NCI-H2029 treated with DMSO at 0.1 percent for 48 hours (cell line): ENCODE data around the gene LASP1NB.
"Not testable (repeated sequence)": the region's sequence is repeated elsewhere in the genome, so short reads cannot be mapped to it uniquely, and the experiment has no call there.

ENCODE experiments used
- DNase-seq: peaks from one replicate; lab custom pipeline; 2025; lab: John Stamatoyannopoulos, UW

The LASP1NB gene

GRCh38 chr17:38897176-38897575 lies 28.2 kb upstream of the LASP1NB start:
- DNase-seq, result no peak

DNA sequence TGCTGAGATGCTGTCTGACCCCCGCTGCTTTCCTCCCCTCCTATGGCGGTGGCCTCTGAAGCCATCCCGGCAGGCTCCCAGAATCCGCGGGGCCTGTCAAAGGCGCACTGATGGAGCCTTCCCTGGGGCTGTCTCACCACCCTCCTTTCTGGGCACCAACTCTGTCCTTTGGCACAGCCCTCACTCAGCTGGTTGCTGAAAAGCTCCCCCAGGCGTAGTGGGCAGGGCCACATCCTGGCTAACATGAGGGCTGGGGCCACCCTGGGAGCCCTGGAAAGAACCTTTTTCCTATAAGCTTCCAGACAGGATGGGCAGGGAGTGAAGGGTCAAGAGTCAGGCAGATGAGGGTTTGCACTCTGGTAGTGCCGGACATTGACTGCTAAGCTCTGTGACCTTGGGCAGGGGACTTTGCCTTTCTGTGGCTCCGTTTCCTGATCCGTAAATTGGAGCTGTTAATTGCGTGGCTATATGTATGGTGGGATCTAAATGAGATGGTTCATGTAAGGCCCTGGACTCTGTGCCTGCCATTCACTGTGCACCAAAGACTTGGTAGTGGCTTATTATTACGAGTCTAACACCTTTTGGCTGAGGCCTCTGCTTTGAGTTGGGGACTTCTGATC lies 27.6 kb upstream of the LASP1NB start:
- no peak for DNase-seq

GRCh38 chr17:38898291-38898679 lies 27.1 kb upstream of the LASP1NB start:
- no peak for DNase-seq

GRCh38 chr17:38898812-38899348 lies 26.5 kb upstream of the LASP1NB start:
- DNase-seq, result no peak

DNA sequence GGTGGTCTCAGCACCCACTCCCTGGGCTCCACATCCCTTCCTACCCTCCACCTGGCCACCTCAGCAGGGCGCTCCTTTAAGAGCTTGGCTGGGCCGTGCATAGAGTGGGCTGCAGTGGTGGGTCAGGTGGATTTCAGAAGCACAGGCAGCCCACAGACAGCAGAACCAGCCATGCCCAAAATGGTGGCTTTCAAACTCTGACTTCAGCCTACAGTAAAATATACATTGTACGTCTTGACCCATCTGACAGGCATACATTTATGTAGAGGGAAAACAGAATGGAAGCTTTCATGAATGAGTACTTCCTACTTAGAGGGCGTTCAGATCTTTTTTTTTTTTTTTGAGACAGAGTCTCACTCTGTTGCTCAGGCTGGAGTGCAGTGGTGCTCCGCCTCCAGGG lies 26.0 kb upstream of the LASP1NB start:
- DNase-seq, result no peak

DNA sequence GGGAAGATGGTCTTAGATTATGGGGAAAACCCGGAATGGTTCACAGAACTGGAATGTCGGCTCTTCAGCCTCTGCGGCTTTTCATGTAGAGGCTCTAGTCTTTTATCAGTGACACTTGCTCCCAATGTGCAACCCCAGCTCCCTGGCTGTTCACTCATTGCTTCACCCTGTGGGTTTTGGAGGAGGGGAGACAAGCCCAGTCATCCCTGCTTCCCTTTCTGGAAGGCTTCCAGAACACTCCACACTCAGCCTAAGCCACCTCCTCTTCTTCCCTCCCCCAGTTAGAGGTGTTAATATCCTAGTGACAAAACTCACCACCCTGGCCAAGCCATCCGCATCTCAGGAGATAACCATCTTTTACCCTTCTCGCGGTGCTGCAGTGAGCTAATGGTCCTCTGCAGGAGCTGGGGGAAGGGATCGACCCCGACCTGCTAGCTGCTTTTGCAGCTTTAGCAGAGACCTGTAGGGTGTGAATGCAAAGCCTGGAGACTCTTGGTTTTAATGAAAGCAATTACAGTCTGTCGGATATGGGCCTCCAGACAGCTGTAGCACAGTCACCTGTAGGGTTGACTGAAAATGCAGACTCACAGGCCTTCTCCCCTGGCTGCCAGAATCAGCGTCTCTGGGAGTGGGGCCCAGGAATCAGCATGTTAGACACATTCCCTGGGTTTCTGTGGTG lies 24.3 kb upstream of the LASP1NB start:
- DNase-seq, result no peak

- no peak for DNase-seq
These were observed 22.0 kb upstream of the LASP1NB start for GRCh38 chr17:38903404-38903803.

DNA sequence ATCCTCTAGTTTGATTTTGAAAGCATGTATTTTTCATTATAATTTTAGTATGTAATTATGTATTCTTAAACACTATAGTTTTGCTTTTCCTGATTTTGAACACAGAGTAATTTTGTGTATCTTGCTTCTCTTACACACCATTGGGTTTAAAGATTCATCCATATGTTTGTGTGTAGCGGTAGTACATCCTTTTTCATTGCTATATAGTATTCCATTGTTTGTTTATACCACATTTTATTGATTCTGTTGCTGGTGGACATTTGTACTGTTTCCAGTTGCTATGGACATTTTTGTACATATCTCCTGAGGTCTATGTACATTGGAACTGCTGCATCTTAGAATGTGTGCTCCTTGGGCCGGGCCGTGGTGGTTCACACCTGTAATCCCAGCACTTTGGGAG lies 20.5 kb upstream of the LASP1NB start:
- DNase-seq, result no peak

DNA sequence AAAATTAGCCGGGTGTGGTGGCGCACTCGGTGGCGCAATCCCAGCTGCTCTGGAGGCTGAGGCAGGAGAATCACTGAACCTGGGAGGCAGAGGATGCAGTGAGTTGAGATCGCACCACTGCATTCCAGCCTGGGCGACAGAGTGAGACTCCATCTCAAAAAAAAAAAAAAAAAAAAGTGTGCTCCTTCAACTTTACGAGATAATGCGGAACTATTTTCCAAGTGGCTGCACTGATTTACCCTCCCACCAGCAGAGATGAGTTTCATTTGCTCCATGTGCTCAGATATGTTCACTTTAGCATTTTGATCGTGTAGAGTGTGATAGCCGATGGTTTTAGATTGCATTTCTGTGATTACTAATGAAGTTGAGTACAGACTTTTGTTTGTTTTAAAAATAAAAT lies 20.0 kb upstream of the LASP1NB start:
- DNase-seq, result no peak

DNA sequence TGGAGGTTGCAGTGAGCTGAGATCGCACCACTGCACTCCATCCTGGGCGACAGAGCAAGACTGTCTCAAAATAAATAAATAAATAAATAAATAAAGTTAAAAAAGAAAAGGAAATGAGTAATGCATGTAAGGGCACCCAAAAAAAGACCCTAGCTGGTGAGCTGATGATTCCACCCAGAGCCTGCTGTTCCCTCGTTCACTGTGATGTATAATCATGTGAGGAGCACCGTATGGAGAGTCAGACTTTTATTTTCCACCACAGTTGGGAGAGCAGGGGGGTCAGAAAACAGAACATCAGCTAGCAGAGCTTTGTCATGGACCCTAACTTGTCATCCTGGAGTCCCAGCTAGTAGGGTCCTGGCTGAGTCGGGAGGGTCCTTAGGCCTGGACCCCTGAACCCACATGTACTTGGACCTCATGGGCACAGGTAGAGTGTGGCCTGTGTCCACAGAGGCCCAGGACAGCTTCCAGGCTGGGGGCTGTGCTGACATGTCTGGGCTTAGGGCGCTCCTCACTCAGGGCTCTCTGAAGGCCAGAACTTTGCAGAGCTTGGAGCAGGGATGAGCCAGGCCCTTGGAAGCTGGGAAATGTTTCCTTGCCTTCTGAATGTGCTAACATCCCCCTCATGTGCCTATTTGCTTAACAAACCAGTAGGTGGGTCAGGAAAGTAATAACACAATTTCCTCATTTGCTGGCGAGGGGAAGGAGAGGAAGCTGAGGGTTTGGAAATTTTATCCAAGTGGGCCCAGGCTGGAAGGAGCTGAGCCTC lies 18.8 kb upstream of the LASP1NB start:
- no peak for DNase-seq

DNA sequence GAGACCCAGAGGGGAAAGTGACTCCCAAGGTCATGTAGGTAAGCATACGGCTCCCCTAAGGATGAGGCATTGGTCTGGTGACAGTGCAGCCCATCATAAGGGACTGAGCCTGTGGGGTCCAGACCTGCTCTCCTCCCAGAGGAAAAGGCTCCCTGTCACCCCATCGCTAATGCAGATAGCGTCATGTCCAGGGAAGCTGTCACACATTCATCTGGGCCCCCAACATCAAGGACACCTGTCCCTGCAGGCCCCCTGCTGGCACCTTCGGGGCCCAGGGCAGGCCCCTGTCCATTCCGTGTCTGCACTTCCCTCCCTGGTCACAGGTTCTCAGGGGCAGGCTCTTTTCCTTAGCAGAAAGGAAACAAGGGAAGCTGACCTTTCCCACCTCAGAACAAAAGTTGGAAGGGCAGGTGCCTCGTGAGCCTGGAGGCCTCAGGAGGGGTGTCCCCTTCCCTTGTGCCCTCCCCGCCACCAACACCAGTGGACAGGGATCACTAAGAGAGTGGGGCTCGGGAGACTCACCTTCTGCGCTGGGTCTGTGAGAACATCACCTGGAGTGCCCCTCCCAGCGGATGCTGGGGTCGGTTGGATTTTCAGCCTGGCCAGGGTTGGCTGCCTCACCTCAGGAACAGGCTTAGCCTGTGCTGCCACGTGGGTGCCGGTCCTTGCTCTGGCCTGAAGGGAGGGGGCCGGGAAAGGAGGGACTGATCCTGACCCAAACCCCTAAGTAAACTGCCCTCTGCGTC lies 17.3 kb upstream of the LASP1NB start:
- no peak for DNase-seq

DNA sequence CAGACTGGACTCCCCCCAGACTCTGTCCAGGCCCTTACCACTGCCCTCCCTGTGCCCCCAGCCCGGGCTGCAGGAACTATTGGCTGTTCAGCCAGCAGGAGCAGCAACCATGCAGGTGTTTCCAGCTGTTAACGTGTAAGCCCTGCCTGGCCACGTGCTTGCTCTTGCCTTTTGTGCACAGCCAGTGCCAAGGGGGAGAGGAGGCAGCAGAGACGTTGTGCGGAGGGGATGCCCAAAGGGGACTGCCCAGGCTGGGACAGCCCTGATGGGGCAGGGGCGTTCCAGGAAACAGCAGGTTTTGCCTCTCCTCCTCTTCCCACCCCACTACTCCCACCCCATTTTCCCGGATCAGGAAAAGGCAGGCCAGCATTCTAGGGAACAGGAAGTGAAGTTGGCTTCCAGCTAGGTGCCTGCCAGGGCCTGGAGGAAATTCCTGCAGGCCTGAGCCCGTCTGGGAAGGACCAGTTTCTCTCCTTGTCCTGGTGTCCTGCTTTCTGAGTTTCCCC lies 16.7 kb upstream of the LASP1NB start:
- no peak for DNase-seq

- no peak for DNase-seq
These were observed 15.1 kb upstream of the LASP1NB start for GRCh38 chr17:38910325-38910724.

DNA sequence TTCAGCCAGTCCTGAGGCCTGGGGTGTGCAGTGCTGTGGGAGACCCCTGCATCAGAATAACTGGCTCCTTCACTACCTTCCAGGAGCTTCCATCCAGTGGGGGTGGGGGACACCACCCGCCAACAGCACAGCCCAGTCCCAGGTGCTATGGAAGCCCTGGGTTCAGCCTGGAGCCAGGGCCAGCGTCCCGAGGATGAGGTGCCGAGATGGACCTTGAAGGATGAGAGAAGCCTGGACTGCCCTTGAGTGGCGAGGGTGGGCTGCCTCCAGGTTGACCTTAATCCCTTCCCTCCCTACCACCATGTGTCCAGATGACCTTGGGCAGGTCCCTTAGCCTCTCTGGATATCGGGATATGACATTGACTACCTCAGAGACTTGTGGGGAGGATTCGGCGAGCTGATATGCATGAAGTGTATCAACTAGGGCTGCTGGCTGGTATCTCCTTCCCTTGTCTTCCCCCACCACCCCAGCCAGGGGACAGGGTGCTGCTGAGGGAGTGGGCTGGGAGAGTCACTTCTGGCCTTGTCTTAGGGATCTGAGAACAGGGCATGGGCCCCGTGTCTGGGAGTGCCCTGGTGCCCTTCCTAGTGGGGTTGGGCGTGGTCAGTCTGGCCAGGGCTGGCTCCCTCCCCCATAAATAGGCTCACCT lies 14.2 kb upstream of the LASP1NB start:
- no peak for DNase-seq

GRCh38 chr17:38911731-38912081 lies 13.7 kb upstream of the LASP1NB start:
- not testable (repeated sequence) for DNase-seq

GRCh38 chr17:38912221-38912813 lies 13.1 kb upstream of the LASP1NB start:
- DNase-seq, result no peak

DNA sequence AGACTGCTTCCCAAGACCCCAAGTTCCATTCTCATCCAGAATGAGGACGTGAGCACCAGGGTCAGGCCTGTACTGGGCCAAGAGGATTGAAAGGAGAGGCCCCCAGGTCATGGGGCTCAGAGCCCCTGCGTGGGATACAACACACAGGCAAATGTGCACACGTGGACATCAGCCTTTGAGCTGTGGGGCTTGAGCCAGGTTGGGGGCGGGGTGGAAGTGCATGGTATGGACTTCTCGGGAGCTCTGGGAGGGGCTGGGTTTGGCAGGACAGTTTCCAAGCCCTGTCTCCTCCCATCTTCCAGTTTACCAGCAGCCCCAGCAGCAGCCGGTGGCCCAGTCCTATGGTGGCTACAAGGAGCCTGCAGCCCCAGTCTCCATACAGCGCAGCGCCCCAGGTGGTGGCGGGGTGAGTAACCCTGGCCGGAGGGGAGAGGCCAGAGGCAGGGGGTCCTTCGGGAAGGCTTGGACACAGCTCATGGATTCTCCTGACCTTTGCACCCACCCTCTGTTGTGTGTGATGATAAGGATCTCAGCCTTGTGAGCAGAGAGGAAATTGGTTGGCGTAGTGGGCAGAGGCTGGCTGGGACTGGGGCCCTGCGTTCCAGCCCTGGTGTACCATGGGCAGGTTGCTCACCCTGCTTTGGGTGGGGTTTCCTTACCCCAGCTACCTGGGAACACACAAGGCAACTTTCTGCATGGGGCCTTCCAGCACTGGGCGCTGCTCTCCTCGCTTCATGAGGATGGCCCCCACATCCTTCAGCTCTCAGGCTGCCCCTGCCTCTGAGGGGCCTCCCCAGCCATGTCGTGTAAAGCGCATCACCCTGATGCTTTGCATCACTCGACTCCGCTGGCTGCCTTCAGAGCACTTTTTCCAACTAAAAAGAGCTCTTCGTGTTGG lies 10.4 kb upstream of the LASP1NB start:
- DNase-seq, result no peak

GRCh38 chr17:38915639-38915995 lies 9.8 kb upstream of the LASP1NB start:
- no peak for DNase-seq

DNA sequence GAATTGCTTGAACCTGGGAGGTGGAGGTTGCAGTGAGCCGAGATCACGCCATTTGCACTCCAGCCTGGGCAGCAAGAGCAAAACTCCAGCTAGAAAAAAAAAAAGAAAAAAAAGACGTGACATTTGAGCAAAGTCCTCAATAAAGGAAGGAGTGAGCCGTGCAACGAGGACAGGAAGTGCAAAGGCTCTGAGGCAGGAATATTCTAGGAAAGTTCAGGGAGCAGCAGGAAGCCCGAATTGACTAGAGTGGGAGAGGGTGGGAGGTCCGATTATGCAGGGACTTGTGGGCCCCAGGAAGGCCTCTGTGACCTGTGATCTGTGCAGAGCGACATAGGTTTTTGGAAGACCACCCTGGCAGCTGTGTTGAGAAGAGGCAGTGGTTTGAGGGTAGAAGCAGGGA lies 8.6 kb upstream of the LASP1NB start:
- no peak for DNase-seq

DNA sequence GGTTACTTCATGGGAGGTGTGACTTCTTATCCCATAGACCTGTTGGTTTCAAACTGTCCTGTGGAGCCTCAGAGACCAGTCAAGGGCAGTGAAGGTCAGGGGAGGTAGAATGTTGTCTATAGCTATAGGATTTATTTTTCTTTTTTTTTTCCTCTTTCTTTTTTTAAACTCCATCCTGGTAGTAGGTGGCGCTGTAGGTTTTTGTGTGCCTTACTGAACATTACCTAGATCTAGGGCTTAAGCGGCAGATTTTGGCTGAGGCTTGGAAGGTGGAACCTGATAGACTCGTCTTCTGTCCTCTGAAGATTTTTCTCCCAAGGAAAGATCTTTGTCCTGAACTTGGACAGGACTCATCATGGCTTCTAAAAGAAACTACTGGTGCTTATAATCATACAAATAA lies 8.2 kb upstream of the LASP1NB start:
- no peak for DNase-seq
